AG04449 (cell line): ENCODE data around the gene MRTFA.

Source experiments
- CTCF ChIA-PET: fragments of 350-600 bp; formaldehyde crosslinking; extraction: SDS; loops from one replicate; lab custom pipeline; 2021; ENCODE audit warnings: antibody characterized with exemption; lab: Yijun Ruan, JAX
- POLR2A ChIA-PET: fragments of 400-600, 350-600 bp; formaldehyde crosslinking; extraction: SDS; loops from one replicate; lab custom pipeline; 2020; ENCODE audit warnings: antibody characterized with exemption, inconsistent platforms; lab: Yijun Ruan, JAX
- DNase-seq: peaks from one replicate; pipeline ENCODE4 v3.0.0-alpha.2; 2010; ENCODE audit warnings: low read depth, low spot score
- H3K4me3 ChIP-seq: 2 replicates; pipeline ENCODE4 v1.5.1; 2011; ENCODE audit warnings: low read depth, mild to moderate bottlenecking, control low read depth, low read length
- TF ChIP-seq, protein P1 (sequence below): IDR thresholded peaks from one replicate; pipeline ENCODE4 v1.5.1; 2011; ENCODE audit warnings: mild to moderate bottlenecking, moderate library complexity, low read length, control low read depth, inconsistent platforms; ENCODE audit not compliant: insufficient read depth; ENCODE audit errors: missing control alignments

The MRTFA gene

DNA sequence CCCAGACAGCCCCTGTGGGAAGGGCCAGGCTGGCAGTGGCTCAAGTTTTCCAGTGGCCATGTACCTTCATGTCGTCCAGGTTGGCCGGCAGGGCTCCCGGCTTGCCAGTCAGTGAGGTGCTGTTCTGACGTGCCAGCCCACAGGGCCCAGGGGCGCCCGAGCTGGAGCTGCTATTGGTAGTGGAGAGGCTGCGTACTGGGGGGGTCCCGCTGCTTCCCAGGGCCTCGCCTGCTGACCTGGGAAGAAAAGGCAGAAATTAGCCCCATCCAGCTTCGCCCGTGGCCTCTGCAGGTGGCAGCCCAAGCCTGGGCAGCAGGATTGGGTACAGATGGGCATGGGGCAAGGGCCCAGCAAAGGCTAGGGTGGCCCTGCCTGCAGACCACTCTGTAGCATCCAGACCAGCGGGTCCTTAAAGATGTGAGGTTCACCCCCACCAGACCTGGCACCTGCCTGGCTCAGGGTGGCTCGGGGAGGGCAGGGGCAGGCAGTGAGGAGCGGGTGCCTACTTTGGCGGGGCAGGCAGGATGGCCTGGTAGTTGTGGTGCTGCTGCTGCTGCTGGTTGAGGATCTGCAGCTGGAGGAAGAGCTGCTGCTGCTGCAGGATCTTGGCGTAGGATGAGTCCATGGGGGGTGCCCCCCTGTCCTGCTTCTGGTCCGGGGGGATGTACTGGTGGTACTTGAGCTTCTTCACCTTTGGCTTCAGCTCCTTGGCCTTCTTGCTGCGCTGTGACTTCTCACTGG, 216.0 kb downstream of the MRTFA start:
- ChIA-PET POLR2A (no interaction called here), CTCF (interaction anchor here (3.5 kb wide), 1 partner anchor 16 kb away, joined by 21 read pairs; no protein-coding TSS in a partner anchor)
- H3K4me3 ChIP-seq: no peak overlapping the region
- DNase-seq: no peak
- TF ChIP-seq, protein P1, sequence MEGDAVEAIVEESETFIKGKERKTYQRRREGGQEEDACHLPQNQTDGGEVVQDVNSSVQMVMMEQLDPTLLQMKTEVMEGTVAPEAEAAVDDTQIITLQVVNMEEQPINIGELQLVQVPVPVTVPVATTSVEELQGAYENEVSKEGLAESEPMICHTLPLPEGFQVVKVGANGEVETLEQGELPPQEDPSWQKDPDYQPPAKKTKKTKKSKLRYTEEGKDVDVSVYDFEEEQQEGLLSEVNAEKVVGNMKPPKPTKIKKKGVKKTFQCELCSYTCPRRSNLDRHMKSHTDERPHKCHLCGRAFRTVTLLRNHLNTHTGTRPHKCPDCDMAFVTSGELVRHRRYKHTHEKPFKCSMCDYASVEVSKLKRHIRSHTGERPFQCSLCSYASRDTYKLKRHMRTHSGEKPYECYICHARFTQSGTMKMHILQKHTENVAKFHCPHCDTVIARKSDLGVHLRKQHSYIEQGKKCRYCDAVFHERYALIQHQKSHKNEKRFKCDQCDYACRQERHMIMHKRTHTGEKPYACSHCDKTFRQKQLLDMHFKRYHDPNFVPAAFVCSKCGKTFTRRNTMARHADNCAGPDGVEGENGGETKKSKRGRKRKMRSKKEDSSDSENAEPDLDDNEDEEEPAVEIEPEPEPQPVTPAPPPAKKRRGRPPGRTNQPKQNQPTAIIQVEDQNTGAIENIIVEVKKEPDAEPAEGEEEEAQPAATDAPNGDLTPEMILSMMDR: no peak

DNA sequence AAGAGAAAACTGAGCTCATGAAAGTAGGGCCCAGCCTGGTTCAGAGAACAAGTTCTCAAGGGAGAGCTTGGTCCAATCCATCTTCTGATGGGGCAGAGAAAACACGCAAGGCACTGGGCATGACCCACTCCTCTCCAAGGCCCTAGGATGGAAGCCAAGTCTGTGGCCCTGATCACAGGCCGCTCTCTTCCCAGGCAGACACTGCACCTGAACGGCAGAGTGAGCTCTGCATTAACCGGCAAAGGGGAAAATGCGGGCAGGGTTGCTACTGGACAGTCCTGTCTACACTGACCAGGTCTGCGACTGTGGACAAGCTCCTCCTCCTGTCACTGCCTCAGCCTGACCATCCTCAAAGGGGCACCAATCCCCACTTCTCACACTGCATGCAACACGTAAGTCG, 216.8 kb downstream of the MRTFA start:
- TF ChIP-seq, protein P1: no peak
- CTCF ChIA-PET: interaction anchor here (1.4 to 3.5 kb wide), 2 partner anchors 9 to 16 kb away, joined by 4 to 21 read pairs; no protein-coding TSS in a partner anchor
- H3K4me3 ChIP-seq: no peak overlapping the region
- POLR2A ChIA-PET: no interaction called here
- DNase-seq: no peak

DNA sequence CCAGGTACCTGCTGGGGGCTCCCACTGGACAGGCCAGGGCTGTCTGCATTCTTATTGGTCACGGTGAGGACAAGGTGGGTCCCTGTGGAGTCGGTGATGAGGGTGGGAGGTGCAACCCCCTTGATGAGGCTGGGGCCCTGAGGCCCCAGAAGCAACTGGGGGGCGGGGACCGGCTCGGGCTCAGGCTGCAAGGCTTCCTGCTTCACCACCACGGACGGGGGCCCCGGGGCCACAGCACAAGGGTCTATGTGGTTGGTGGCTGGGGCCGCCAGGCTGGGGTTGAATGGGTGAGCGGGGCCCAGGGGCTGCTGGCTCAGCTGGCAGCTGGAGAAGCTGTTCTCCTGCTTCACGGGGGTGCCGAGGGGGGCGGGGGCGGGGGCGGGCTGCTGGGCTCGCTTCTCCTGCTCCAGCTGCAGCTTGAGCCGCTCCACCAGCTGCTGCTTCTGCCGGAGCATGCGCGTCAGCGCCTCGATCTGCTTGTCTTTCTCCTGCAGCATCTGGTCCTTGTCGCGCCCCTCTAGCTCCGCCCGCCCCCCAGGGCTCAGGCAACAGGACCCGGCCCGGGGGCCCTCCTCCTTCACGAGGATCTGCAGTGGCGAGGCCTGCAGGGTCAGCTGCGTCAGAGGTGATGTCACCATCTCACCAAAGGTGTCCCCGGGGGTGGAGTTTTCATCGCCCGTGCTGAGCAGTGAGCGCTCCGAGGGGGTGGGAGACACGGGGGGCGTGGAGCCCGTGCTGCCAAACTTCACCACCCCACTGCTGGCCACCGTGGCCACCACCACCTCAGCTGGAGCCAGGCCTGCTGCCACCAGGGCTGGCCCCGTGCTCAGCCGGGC, 217.9 kb downstream of the MRTFA start:
- no peak for DNase-seq
- TF ChIP-seq, protein P1: no peak
- H3K4me3 ChIP-seq: no peak overlapping the region
- ChIA-PET CTCF (interaction anchor here (1.4 to 3.5 kb wide), 2 partner anchors 8 to 17 kb away, joined by 4 to 21 read pairs; no protein-coding TSS in a partner anchor), POLR2A (no interaction called here)

DNA sequence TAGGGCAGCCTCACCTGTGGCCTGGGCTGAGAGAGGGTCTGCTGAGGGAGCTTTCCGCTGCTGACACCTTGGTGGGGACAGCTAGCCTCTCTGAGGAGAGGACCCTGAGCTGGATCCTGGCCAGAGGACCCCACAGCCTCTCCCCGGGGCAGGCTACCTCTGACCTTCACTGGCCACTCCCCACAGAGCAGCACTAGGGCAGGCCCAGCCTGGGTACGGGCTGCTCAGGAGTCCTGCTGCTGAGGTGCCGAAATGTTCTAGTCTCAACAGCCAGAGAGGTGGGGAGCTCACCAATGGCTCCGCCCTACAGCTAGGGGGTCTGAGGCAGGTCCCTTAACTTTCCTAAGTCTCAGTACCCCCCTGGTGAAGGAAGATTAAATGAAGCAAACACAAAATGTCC, 218.6 kb downstream of the MRTFA start:
- no peak overlapping the region for H3K4me3 ChIP-seq
- ChIA-PET POLR2A (no interaction called here), CTCF (interaction anchor here (1.1 kb wide), 1 partner anchor 70 kb away, joined by 6 read pairs; no protein-coding TSS in a partner anchor)
- TF ChIP-seq, protein P1: no peak
- no peak for DNase-seq

DNA sequence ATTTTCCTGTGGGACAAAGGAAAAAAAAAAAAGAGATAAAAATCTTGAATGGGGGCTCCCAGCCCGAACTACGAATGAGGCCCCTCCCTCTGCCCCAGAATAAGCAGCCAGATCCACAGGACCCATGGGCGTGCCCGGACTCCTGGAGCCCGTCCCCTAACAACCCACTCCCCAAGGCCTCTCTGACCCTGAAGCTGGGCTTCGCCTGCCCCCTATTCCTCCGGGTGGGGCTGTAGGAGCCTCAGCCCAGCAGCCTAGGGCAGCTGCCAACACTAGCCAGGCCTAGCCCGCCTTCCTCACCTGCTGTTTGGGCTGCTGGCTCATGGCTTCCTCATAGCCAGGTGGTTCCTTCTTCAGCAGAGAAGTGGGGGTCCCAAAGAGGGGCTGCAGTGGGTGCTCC, 219.5 kb downstream of the MRTFA start:
- H3K4me3 ChIP-seq: no peak overlapping the region
- ChIA-PET CTCF (interaction anchor here (0.6 to 2.2 kb wide), 3 partner anchors 20 to 71 kb away, joined by 3 to 9 read pairs (median 6); no protein-coding TSS in a partner anchor), POLR2A (no interaction called here)
- TF ChIP-seq, protein P1: no peak
- DNase-seq: no peak
